Peyer's patch (tissue), 4 donors: ENCODE results near the gene NPSR1.

ENCODE experiments used
- POLR2A ChIP-seq, 2 donors: fragments of 450-650 bp; IDR thresholded peaks; one replicate each; pipeline ENCODE4 v1.5.1; 2017; ENCODE audit warnings: antibody characterized with exemption in 2 of 2, mild to moderate bottlenecking in 2 of 2, moderate library complexity in 2 of 2
- TF ChIP-seq, protein P1 (sequence below), 6 experiments: fragments of 450-650 bp in 4 of 6; fragments of 200-600 bp in 2 of 6; sonication (generic) in 1 of 6; IDR thresholded peaks; one replicate each; pipeline ENCODE4 v1.5.1; 2017 to 2019; ENCODE audit warnings: antibody characterized with exemption in 6 of 6, mild to moderate bottlenecking in 3 of 6, moderate library complexity in 1 of 6

GRCh38 chr7:34758111-34758601 is 100.1 kb downstream of the NPSR1 start:
- no peak for TF ChIP-seq POLR2A (IDR thresholded peaks at IDR 0.05)
- TF ChIP-seq, protein P1, sequence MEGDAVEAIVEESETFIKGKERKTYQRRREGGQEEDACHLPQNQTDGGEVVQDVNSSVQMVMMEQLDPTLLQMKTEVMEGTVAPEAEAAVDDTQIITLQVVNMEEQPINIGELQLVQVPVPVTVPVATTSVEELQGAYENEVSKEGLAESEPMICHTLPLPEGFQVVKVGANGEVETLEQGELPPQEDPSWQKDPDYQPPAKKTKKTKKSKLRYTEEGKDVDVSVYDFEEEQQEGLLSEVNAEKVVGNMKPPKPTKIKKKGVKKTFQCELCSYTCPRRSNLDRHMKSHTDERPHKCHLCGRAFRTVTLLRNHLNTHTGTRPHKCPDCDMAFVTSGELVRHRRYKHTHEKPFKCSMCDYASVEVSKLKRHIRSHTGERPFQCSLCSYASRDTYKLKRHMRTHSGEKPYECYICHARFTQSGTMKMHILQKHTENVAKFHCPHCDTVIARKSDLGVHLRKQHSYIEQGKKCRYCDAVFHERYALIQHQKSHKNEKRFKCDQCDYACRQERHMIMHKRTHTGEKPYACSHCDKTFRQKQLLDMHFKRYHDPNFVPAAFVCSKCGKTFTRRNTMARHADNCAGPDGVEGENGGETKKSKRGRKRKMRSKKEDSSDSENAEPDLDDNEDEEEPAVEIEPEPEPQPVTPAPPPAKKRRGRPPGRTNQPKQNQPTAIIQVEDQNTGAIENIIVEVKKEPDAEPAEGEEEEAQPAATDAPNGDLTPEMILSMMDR (IDR thresholded peaks at IDR 0.05) = no peak
